ENCODE data around the gene KRTAP10-11. TPM values are rescaled to one million over a fixed set of nuclear protein-coding genes. Genes with fewer than 3 reads are reported as not detected.

The KRTAP10-11 gene
- total and polyA plus RNA-seq, 2 donors (not counting 1 experiment from before 2014, with no cell fraction given): not detected

DNA sequence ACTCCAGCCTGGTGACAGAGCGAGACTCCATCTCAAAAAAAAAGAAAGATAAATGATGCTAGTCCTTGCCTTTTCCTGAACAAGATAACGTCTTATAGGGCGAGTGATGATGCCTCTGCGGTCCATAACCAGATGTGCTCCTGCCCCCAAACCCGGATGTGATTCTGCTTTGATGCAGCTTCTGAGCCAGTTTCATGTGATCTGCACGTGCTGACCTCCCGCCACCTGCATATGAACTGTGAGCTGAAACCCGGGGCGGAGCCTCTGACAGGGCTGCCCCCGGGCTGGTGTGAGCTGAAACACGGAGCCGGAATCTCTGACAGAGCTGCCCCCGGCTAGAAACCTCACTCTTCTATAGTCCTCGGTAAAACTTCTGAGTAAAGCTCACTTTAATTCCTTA, 6.9 kb downstream of the KRTAP10-11 start:
- no peak for TF ChIP-seq EZH2 (IDR thresholded peaks at IDR 0.05; ENCODE audit: low read length, missing control alignments)
- TF ChIP-seq, protein P1, sequence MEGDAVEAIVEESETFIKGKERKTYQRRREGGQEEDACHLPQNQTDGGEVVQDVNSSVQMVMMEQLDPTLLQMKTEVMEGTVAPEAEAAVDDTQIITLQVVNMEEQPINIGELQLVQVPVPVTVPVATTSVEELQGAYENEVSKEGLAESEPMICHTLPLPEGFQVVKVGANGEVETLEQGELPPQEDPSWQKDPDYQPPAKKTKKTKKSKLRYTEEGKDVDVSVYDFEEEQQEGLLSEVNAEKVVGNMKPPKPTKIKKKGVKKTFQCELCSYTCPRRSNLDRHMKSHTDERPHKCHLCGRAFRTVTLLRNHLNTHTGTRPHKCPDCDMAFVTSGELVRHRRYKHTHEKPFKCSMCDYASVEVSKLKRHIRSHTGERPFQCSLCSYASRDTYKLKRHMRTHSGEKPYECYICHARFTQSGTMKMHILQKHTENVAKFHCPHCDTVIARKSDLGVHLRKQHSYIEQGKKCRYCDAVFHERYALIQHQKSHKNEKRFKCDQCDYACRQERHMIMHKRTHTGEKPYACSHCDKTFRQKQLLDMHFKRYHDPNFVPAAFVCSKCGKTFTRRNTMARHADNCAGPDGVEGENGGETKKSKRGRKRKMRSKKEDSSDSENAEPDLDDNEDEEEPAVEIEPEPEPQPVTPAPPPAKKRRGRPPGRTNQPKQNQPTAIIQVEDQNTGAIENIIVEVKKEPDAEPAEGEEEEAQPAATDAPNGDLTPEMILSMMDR (conservative IDR thresholded peaks at IDR 0.05 in 1 of 2, IDR thresholded peaks at IDR 0.05 in 1 of 2; ENCODE audit: low read depth in 1 of 2, low read length in 2 of 2): no peak
- DNase-seq (ENCODE audit: low read depth in 2 of 2): no peak

DNA sequence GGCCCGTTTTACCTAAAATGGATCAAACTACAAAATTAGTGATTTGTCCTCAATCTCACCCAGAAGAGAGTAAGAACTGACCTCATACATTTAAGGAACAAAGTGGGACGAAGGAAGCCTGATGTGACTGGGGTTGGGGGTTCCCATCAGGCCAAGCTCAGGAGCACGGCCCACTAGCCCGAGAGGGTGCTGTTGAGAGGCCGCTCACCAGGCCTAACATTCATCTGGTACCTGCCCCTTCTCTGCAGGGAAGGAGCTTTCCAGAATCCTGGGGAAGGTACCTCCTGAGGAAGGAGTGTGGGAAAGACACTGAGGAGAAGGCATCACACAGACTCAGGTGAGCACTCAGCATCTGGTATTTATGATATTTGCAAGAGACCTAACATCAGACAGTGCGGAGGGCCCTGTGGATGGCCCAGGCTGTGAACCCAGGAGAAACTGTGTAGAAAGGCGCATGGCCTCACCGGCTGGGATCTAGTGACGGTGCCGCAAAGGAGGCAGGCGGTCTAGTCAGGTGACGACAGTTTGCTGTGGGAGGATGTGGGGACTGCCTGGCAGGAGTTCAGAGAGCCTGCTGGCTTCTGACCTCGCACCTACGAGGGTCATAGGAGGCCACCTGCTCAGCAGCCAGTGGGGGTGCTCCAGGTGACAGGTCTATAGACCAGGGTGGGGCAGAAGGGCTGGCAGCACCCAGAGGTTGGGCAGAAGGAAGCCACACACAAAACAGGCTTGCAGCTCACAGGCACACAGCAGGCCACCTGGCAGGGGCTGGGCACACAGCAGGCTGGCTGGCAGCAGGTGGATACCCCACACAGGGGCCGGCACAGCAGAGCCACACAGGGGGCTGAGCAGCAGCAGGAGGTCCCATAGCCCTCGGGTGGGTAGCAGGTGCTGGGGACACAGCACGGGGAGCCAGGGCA, 7.7 kb downstream of the KRTAP10-11 start:
- Histone ChIP-seq H2AFZ (ENCODE audit: low read length) (no peak overlapping the region), H3K36me3 (ENCODE audit: control insufficient read depth, insufficient read depth, low read length) (no peaks in the 10 kb centered on the region), H3K9ac (ENCODE audit: insufficient read depth, low read length) (no peak overlapping the region), H3K27ac (ENCODE audit: insufficient read depth, low read length) (no peak overlapping the region), H3K4me1 (ENCODE audit: control insufficient read depth, extremely low read depth, insufficient read depth, low read length) (no peaks in the 10 kb centered on the region), H4K20me1 (ENCODE audit: control insufficient read depth, extremely low read depth, insufficient read depth, low read length) (no peaks in the 10 kb centered on the region), H3K4me2 (ENCODE audit: extremely low read depth, insufficient read depth, low read length) (no peak overlapping the region), H3K9me3 (ENCODE audit: control insufficient read depth, insufficient read depth, low read depth, low read length) (no peaks in the 10 kb centered on the region), H3K4me3 (replicated peaks in 1 of 4; ENCODE audit: control extremely low read depth in 1 of 4, insufficient read depth in 1 of 4, low read depth in 3 of 4, low read length in 4 of 4) (no peak overlapping the region), H3K79me2 (ENCODE audit: control insufficient read depth, insufficient read depth, low read length) (no peaks in the 10 kb centered on the region), H3K27me3 (ENCODE audit: control insufficient read depth, insufficient read depth, low read length) (no peaks in the 10 kb centered on the region)
- no peak for DNase-seq (ENCODE audit: low read depth in 2 of 2)
- TF ChIP-seq EZH2 (IDR thresholded peaks at IDR 0.05; ENCODE audit: low read length, missing control alignments): no peak
- TF ChIP-seq, protein P1 (conservative IDR thresholded peaks at IDR 0.05 in 1 of 2, IDR thresholded peaks at IDR 0.05 in 1 of 2; ENCODE audit: low read depth in 1 of 2, low read length in 2 of 2): no peak

More for the DNA sequence above, 6.9 kb downstream of the KRTAP10-11 start:
- no peaks in the 10 kb centered on the region for H3K4me1 ChIP-seq (ENCODE audit: control insufficient read depth, extremely low read depth, insufficient read depth, low read length)
- H2AFZ ChIP-seq (ENCODE audit: low read length): no peak overlapping the region
- H3K27me3 ChIP-seq (ENCODE audit: control insufficient read depth, insufficient read depth, low read length): no peaks in the 10 kb centered on the region
- H3K9me3 ChIP-seq (ENCODE audit: control insufficient read depth, insufficient read depth, low read depth, low read length): no peaks in the 10 kb centered on the region
- H4K20me1 ChIP-seq (ENCODE audit: control insufficient read depth, extremely low read depth, insufficient read depth, low read length): no peaks in the 10 kb centered on the region
- no peaks in the 10 kb centered on the region for H3K79me2 ChIP-seq (ENCODE audit: control insufficient read depth, insufficient read depth, low read length)
- H3K9ac ChIP-seq (ENCODE audit: insufficient read depth, low read length): no peak overlapping the region
- no peak overlapping the region for H3K4me2 ChIP-seq (ENCODE audit: extremely low read depth, insufficient read depth, low read length)
- H3K27ac ChIP-seq (ENCODE audit: insufficient read depth, low read length): no peak overlapping the region
- H3K4me3 ChIP-seq (replicated peaks in 1 of 4; ENCODE audit: control extremely low read depth in 1 of 4, insufficient read depth in 1 of 4, low read depth in 3 of 4, low read length in 4 of 4): no peak overlapping the region
- no peaks in the 10 kb centered on the region for H3K36me3 ChIP-seq (ENCODE audit: control insufficient read depth, insufficient read depth, low read length)

GRCh38 chr21:44654576-44655175, 8.5 kb downstream of the KRTAP10-11 start, which contains the start of gene KRTAP12-4:
Gene KRTAP12-4, minus strand, starts transcription at chr21:44654659. Its CDS starts 45 bp downstream, at chr21:44654614.
- Histone ChIP-seq H3K9ac (ENCODE audit: insufficient read depth, low read length) (no peak within 1 kb of the TSS), H3K4me3 (replicated peaks in 1 of 4; ENCODE audit: control extremely low read depth in 1 of 4, insufficient read depth in 1 of 4, low read depth in 3 of 4, low read length in 4 of 4) (no peak within 1 kb of the TSS), H3K36me3 (ENCODE audit: control insufficient read depth, insufficient read depth, low read length) (no peaks in the 10 kb centered on the region), H3K9me3 (ENCODE audit: control insufficient read depth, insufficient read depth, low read depth, low read length) (no peaks in the 10 kb centered on the region), H4K20me1 (ENCODE audit: control insufficient read depth, extremely low read depth, insufficient read depth, low read length) (no peaks in the 10 kb centered on the region), H3K27me3 (ENCODE audit: control insufficient read depth, insufficient read depth, low read length) (no peaks in the 10 kb centered on the region), H3K27ac (ENCODE audit: insufficient read depth, low read length) (no peak within 1 kb of the TSS), H3K4me2 (ENCODE audit: extremely low read depth, insufficient read depth, low read length) (no peak within 1 kb of the TSS), H2AFZ (ENCODE audit: low read length) (no peak within 1 kb of the TSS), H3K79me2 (ENCODE audit: control insufficient read depth, insufficient read depth, low read length) (no peaks in the 10 kb centered on the region), H3K4me1 (ENCODE audit: control insufficient read depth, extremely low read depth, insufficient read depth, low read length) (no peaks in the 10 kb centered on the region)
- TF ChIP-seq, protein P1 (conservative IDR thresholded peaks at IDR 0.05 in 1 of 2, IDR thresholded peaks at IDR 0.05 in 1 of 2; ENCODE audit: low read depth in 1 of 2, low read length in 2 of 2): no peak
- TF ChIP-seq EZH2 (IDR thresholded peaks at IDR 0.05; ENCODE audit: low read length, missing control alignments): no peak
- no peak for DNase-seq (ENCODE audit: low read depth in 2 of 2)

Measured in fibroblast of lung (primary cell).